ENCODE results near the gene COX14. TPM values are rescaled to one million over a fixed set of nuclear protein-coding genes. Genes with fewer than 3 reads are reported as not detected.

COX14 gene
- polyA plus RNA-seq, 1 donor (not counting 4 experiments of a cell fraction or from before 2014, with no cell fraction given), result 96.6 TPM

DNA sequence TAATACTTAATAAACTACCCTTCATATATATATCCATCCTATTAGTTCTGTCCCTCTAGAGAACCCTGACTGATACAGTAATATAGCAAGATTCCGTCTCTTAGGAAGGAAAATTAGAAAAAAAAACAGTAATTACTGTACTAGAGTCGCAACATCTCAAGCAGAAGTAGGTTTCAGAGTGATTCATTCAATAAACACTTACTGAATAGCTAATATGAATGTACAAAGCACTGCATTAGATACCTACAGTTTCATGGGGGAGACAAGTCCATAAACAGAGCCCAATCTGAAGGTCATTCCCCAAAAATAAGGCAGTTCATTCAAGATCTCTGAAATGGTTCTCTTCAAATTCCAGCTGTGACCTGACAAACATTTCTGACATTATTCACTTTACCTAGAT is 45.2 kb downstream of the COX14 start:
- no peak overlapping the region for H3K9ac ChIP-seq (ENCODE audit: control insufficient read depth, extremely low read depth, insufficient read depth, low read length)
- H3K27ac ChIP-seq (ENCODE audit: control insufficient read depth, insufficient read depth, low read length), result no peak overlapping the region
- H3K9me3 ChIP-seq (ENCODE audit: control insufficient read depth, low read depth, low read length), result no peaks in the 10 kb centered on the region
- DNase-seq (ENCODE audit: low read depth, low spot score) (no peak), FAIRE-seq (no peak)
- H3K79me2 ChIP-seq (ENCODE audit: control insufficient read depth, insufficient read depth, low read length), result peaks cover 40% of the 10 kb centered on the region
- H2AFZ ChIP-seq (ENCODE audit: control insufficient read depth, low read length), result no peak overlapping the region
- no peaks in the 10 kb centered on the region for H3K4me1 ChIP-seq (ENCODE audit: control insufficient read depth, extremely low read depth, insufficient read depth, low read length)
- dilution Hi-C loops (cut with MboI; ENCODE audit: extremely low pct_ligation_motif_present, low sequenced_read_pairs), result no loop called here
- TF ChIP-seq, protein P1, sequence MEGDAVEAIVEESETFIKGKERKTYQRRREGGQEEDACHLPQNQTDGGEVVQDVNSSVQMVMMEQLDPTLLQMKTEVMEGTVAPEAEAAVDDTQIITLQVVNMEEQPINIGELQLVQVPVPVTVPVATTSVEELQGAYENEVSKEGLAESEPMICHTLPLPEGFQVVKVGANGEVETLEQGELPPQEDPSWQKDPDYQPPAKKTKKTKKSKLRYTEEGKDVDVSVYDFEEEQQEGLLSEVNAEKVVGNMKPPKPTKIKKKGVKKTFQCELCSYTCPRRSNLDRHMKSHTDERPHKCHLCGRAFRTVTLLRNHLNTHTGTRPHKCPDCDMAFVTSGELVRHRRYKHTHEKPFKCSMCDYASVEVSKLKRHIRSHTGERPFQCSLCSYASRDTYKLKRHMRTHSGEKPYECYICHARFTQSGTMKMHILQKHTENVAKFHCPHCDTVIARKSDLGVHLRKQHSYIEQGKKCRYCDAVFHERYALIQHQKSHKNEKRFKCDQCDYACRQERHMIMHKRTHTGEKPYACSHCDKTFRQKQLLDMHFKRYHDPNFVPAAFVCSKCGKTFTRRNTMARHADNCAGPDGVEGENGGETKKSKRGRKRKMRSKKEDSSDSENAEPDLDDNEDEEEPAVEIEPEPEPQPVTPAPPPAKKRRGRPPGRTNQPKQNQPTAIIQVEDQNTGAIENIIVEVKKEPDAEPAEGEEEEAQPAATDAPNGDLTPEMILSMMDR (optimal IDR thresholded peaks at IDR 0.05 in 1 of 3, IDR thresholded peaks at IDR 0.05 in 1 of 3, conservative IDR thresholded peaks at IDR 0.05 in 1 of 3; ENCODE audit: extremely low read depth in 1 of 3, insufficient read depth in 2 of 3, low read length in 3 of 3), result no peak
- TF ChIP-seq EZH2 (IDR thresholded peaks at IDR 0.05; ENCODE audit: low read length), result no peak
- peaks cover 0 to 5% of the 10 kb centered on the region in 2 experiments for H3K36me3 ChIP-seq (ENCODE audit: control insufficient read depth in 2 of 2, extremely low read depth in 1 of 2, insufficient read depth in 2 of 2, low read length in 2 of 2)
- H3K9me1 ChIP-seq (ENCODE audit: control insufficient read depth, extremely low read depth, insufficient read depth, low read length), result no peaks in the 10 kb centered on the region
- H3K4me3 ChIP-seq (ENCODE audit: control insufficient read depth in 2 of 3, extremely low read depth in 1 of 3, insufficient read depth in 2 of 3, low read depth in 1 of 3, low read length in 3 of 3), result no peak overlapping the region
- H4K20me1 ChIP-seq (ENCODE audit: control insufficient read depth, extremely low read depth, insufficient read depth, low read length), result no peaks in the 10 kb centered on the region
- no peaks in the 10 kb centered on the region for H3K27me3 ChIP-seq (ENCODE audit: control insufficient read depth, extremely low read depth, insufficient read depth, low read length)
- no peak overlapping the region for H3K4me2 ChIP-seq (ENCODE audit: control insufficient read depth, extremely low read depth, insufficient read depth, low read depth, low read length)

DNA sequence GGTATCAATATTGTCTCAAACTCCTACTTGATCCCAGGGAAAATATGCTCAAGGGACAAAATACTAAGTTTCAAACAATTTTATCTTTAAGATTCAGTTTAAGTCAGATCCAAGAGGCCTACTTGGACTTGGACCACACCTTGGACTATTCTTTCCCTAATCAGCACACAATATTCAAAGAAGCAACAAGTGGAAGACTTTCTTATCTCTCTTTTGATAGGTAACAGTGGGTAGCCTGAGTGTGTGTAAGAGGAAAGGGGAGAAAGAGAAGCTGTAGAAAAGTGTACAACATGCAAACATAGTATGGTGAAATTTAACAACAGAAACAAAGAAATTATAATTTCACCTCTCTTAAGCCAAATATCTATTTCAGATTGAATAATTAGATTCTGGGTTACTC is 48.6 kb downstream of the COX14 start:
- no peak overlapping the region for H3K4me3 ChIP-seq (ENCODE audit: control insufficient read depth in 2 of 3, extremely low read depth in 1 of 3, insufficient read depth in 2 of 3, low read depth in 1 of 3, low read length in 3 of 3)
- H4K20me1 ChIP-seq (ENCODE audit: control insufficient read depth, extremely low read depth, insufficient read depth, low read length), result no peaks in the 10 kb centered on the region
- FAIRE-seq (no peak), DNase-seq (ENCODE audit: low read depth, low spot score) (no peak)
- H3K9me1 ChIP-seq (ENCODE audit: control insufficient read depth, extremely low read depth, insufficient read depth, low read length), result peaks cover 2% of the 10 kb centered on the region
- H3K36me3 ChIP-seq (ENCODE audit: control insufficient read depth in 2 of 2, extremely low read depth in 1 of 2, insufficient read depth in 2 of 2, low read length in 2 of 2), result no peaks in the 10 kb centered on the region
- H3K9me3 ChIP-seq (ENCODE audit: control insufficient read depth, low read depth, low read length), result no peaks in the 10 kb centered on the region
- H2AFZ ChIP-seq (ENCODE audit: control insufficient read depth, low read length), result no peak overlapping the region
- TF ChIP-seq, protein P1 (optimal IDR thresholded peaks at IDR 0.05 in 1 of 3, IDR thresholded peaks at IDR 0.05 in 1 of 3, conservative IDR thresholded peaks at IDR 0.05 in 1 of 3; ENCODE audit: extremely low read depth in 1 of 3, insufficient read depth in 2 of 3, low read length in 3 of 3), result no peak
- no peak for TF ChIP-seq EZH2 (IDR thresholded peaks at IDR 0.05; ENCODE audit: low read length)
- H3K27ac ChIP-seq (ENCODE audit: control insufficient read depth, insufficient read depth, low read length), result no peak overlapping the region
- no peaks in the 10 kb centered on the region for H3K27me3 ChIP-seq (ENCODE audit: control insufficient read depth, extremely low read depth, insufficient read depth, low read length)
- no peak overlapping the region for H3K4me2 ChIP-seq (ENCODE audit: control insufficient read depth, extremely low read depth, insufficient read depth, low read depth, low read length)
- dilution Hi-C loops (cut with MboI; ENCODE audit: extremely low pct_ligation_motif_present, low sequenced_read_pairs), result no loop called here
- peaks cover 2% of the 10 kb centered on the region for H3K4me1 ChIP-seq (ENCODE audit: control insufficient read depth, extremely low read depth, insufficient read depth, low read length)
- no peak overlapping the region for H3K9ac ChIP-seq (ENCODE audit: control insufficient read depth, extremely low read depth, insufficient read depth, low read length)
- H3K79me2 ChIP-seq (ENCODE audit: control insufficient read depth, insufficient read depth, low read length), result peaks cover 61% of the 10 kb centered on the region
